ENCODE data around the gene MIP.

DNA sequence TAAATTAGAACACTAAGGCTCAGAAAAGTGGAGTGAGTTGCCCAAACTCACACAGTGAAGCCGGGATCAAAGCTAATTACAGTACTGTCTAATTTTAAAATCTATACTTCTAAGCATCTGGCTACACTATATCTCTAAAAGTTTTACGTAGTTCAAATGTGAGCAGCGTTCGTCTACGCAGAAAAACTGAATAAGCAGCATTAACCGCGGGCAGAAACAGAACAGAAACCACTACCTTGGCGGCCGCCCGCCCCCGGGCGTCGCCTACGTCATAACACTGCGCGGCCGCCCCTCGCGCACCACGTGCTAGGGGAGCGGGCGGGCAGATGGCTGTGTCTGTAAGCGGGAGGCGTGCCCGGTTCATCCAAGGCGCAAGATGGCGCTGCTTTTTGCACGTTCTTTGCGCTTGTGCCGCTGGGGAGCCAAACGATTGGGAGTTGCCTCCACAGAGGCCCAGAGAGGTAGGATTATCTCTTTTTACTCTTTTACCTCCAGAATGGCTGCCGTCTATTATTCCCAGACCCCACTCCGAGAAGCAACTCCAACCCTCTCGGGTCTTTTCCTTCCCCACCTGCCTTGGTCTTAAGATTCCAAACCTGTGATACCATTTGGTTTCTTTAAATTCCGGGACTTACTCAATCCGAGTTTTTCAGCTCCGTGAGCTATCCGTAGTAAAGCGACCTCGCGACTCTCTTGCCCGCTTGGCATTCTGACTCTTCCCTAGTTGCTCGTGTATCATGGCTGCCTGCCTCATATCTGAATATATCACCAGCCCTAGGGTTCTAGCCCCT is 14.0 kb upstream of the MIP start, which contains the start of gene SPRYD4:
- TF ChIP-seq, protein P1, sequence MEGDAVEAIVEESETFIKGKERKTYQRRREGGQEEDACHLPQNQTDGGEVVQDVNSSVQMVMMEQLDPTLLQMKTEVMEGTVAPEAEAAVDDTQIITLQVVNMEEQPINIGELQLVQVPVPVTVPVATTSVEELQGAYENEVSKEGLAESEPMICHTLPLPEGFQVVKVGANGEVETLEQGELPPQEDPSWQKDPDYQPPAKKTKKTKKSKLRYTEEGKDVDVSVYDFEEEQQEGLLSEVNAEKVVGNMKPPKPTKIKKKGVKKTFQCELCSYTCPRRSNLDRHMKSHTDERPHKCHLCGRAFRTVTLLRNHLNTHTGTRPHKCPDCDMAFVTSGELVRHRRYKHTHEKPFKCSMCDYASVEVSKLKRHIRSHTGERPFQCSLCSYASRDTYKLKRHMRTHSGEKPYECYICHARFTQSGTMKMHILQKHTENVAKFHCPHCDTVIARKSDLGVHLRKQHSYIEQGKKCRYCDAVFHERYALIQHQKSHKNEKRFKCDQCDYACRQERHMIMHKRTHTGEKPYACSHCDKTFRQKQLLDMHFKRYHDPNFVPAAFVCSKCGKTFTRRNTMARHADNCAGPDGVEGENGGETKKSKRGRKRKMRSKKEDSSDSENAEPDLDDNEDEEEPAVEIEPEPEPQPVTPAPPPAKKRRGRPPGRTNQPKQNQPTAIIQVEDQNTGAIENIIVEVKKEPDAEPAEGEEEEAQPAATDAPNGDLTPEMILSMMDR (conservative IDR thresholded peaks at IDR 0.05 in 1 of 2, IDR thresholded peaks at IDR 0.05 in 1 of 2; ENCODE audit: low read depth in 1 of 2, low read length in 2 of 2) = peak; percentile 13 to 28
- no peak for TF ChIP-seq EZH2 (IDR thresholded peaks at IDR 0.05; ENCODE audit: low read length, missing control alignments)
